ENCODE results near the gene GLT1D1. TPM values are rescaled to one million over a fixed set of nuclear protein-coding genes. Genes with fewer than 3 reads are reported as not detected.

The GLT1D1 gene
- total RNA-seq, 1 experiment from 2014 or later: not detected

- POLR2A ChIA-PET (ENCODE audit: unreplicated experiment): no interaction called here
- H3K27me3 ChIP-seq (ENCODE audit: low read length): peaks cover 25% of the 10 kb centered on the region
- H3K4me2 ChIP-seq (ENCODE audit: low read length): no peak overlapping the region
- H3K9me3 ChIP-seq (ENCODE audit: low read length): no peaks in the 10 kb centered on the region
- intact Hi-C loops (cut with micrococcal nuclease): no loop called here
- H3K9ac ChIP-seq (ENCODE audit: low read length): no peak overlapping the region
- no peak overlapping the region for H2AFZ ChIP-seq (ENCODE audit: low read length)
- H3K4me3 ChIP-seq (ENCODE audit: low read length): no peak overlapping the region
- no peaks in the 10 kb centered on the region for H3K79me2 ChIP-seq (ENCODE audit: low read length)
- no peaks in the 10 kb centered on the region for H3F3A ChIP-seq (ENCODE audit: low read length, unreplicated experiment)
- no TSS peak for BruUV-seq (replicated peaks)
- CTCF ChIA-PET: no interaction called here
- TF ChIP-seq EZH2phosphoT487 (IDR thresholded peaks at IDR 0.05; ENCODE audit: borderline replicate concordance, low read length) (no peak), EZH2 (IDR thresholded peaks at IDR 0.05; ENCODE audit: low read length, unreplicated experiment) (no peak)
- TF ChIP-seq, protein P1, sequence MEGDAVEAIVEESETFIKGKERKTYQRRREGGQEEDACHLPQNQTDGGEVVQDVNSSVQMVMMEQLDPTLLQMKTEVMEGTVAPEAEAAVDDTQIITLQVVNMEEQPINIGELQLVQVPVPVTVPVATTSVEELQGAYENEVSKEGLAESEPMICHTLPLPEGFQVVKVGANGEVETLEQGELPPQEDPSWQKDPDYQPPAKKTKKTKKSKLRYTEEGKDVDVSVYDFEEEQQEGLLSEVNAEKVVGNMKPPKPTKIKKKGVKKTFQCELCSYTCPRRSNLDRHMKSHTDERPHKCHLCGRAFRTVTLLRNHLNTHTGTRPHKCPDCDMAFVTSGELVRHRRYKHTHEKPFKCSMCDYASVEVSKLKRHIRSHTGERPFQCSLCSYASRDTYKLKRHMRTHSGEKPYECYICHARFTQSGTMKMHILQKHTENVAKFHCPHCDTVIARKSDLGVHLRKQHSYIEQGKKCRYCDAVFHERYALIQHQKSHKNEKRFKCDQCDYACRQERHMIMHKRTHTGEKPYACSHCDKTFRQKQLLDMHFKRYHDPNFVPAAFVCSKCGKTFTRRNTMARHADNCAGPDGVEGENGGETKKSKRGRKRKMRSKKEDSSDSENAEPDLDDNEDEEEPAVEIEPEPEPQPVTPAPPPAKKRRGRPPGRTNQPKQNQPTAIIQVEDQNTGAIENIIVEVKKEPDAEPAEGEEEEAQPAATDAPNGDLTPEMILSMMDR (conservative IDR thresholded peaks at IDR 0.05; ENCODE audit: low read depth, low read length): no peak
- ATAC-seq (no peak), DNase-seq (no peak)
- no peaks in the 10 kb centered on the region for H3K4me1 ChIP-seq (ENCODE audit: insufficient read depth, low read length)
- no peak overlapping the region for H3K27ac ChIP-seq (ENCODE audit: low read length)
- H4K20me1 ChIP-seq (ENCODE audit: low read length): no peaks in the 10 kb centered on the region
- no peaks in the 10 kb centered on the region for H3K9me2 ChIP-seq (replicated peaks; ENCODE audit: low read length)
- no peaks in the 10 kb centered on the region for H3K36me3 ChIP-seq (ENCODE audit: low read depth, low read length)
Observed at GRCh38 chr12:128867466-128867865, 14.2 kb downstream of the GLT1D1 start.

DNA sequence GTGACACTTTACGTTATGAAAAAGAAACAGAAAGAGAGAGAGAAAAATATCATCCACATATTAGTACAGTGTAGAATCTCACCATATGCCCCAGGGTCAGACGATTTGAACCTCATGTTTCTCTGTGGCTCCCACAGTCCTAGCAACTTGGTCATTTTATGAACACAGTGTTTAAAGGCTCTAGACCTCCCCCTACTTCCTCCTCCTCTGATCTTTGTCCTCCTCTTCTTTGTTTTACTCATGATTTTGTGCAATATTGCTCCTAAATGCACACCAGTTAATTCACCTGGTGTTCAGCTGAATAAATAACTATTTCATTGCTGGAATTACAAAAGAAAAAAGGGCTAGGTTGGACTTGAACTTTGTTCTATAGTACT, 18.2 kb downstream of the GLT1D1 start:
- Histone ChIP-seq H3K9me2 (replicated peaks; ENCODE audit: low read length) (no peaks in the 10 kb centered on the region), H3K79me2 (ENCODE audit: low read length) (no peaks in the 10 kb centered on the region), H3K27ac (ENCODE audit: low read length) (no peak overlapping the region), H3K9ac (ENCODE audit: low read length) (no peak overlapping the region), H3K36me3 (ENCODE audit: low read depth, low read length) (no peaks in the 10 kb centered on the region), H4K20me1 (ENCODE audit: low read length) (no peaks in the 10 kb centered on the region), H3K4me3 (ENCODE audit: low read length) (no peak overlapping the region), H3F3A (ENCODE audit: low read length, unreplicated experiment) (no peaks in the 10 kb centered on the region), H3K4me1 (ENCODE audit: insufficient read depth, low read length) (no peaks in the 10 kb centered on the region), H3K4me2 (ENCODE audit: low read length) (no peak overlapping the region), H3K9me3 (ENCODE audit: low read length) (0 out of 2 replicates have a peak, but pooled peaks cover 1% of the 10 kb centered on the region), H3K27me3 (ENCODE audit: low read length) (peaks cover 3% of the 10 kb centered on the region; the same call in 1 of the 2 replicates), H2AFZ (ENCODE audit: low read length) (no peak overlapping the region)
- no peak for TF ChIP-seq EZH2 (IDR thresholded peaks at IDR 0.05; ENCODE audit: low read length, unreplicated experiment)
- TF ChIP-seq EZH2phosphoT487 (IDR thresholded peaks at IDR 0.05; ENCODE audit: borderline replicate concordance, low read length): no peak
- TF ChIP-seq, protein P1 (conservative IDR thresholded peaks at IDR 0.05; ENCODE audit: low read depth, low read length): no peak
- ChIA-PET POLR2A (ENCODE audit: unreplicated experiment) (no interaction called here), CTCF (no interaction called here)
- BruUV-seq (replicated peaks): no TSS peak
- intact Hi-C loops (cut with micrococcal nuclease): no loop called here
- DNase-seq (no peak), ATAC-seq (no peak)

- no peak overlapping the region for H3K4me3 ChIP-seq (ENCODE audit: low read length)
- POLR2A ChIA-PET (ENCODE audit: unreplicated experiment): no interaction called here
- H3K4me1 ChIP-seq (ENCODE audit: insufficient read depth, low read length): no peaks in the 10 kb centered on the region
- no peak overlapping the region for H3K27ac ChIP-seq (ENCODE audit: low read length)
- H2AFZ ChIP-seq (ENCODE audit: low read length): no peak overlapping the region
- H3K9me2 ChIP-seq (replicated peaks; ENCODE audit: low read length): no peaks in the 10 kb centered on the region
- H3K27me3 ChIP-seq (ENCODE audit: low read length): peaks cover 3% of the 10 kb centered on the region; the same call in 1 of the 2 replicates
- H3K9ac ChIP-seq (ENCODE audit: low read length): no peak overlapping the region
- intact Hi-C loops (cut with micrococcal nuclease): no loop called here
- no peaks in the 10 kb centered on the region for H4K20me1 ChIP-seq (ENCODE audit: low read length)
- H3K4me2 ChIP-seq (ENCODE audit: low read length): no peak overlapping the region
- 0 out of 2 replicates have a peak, but pooled peaks cover 6% of the 10 kb centered on the region for H3K9me3 ChIP-seq (ENCODE audit: low read length)
- no TSS peak for BruUV-seq (replicated peaks)
- H3K79me2 ChIP-seq (ENCODE audit: low read length): no peaks in the 10 kb centered on the region
- ATAC-seq (no peak), DNase-seq (no peak)
- no peaks in the 10 kb centered on the region for H3F3A ChIP-seq (ENCODE audit: low read length, unreplicated experiment)
- no peaks in the 10 kb centered on the region for H3K36me3 ChIP-seq (ENCODE audit: low read depth, low read length)
- CTCF ChIA-PET: no interaction called here
- TF ChIP-seq EZH2phosphoT487 (IDR thresholded peaks at IDR 0.05; ENCODE audit: borderline replicate concordance, low read length): no peak
- TF ChIP-seq EZH2 (IDR thresholded peaks at IDR 0.05; ENCODE audit: low read length, unreplicated experiment): no peak
- TF ChIP-seq, protein P1 (conservative IDR thresholded peaks at IDR 0.05; ENCODE audit: low read depth, low read length): no peak
Observed at GRCh38 chr12:128872303-128872702, 19.0 kb downstream of the GLT1D1 start.

Measured in PC-3 (cell line).